Right lobe of liver (tissue), 6 donors: ENCODE results near the gene TPM2. TPM values are rescaled to one million over a fixed set of nuclear protein-coding genes. Genes with fewer than 3 reads are reported as not detected.

Experiments
- ATAC-seq, 4 donors: fragments of 200-7000 bp; cut with Tn5 transposase; one replicate each; pipeline ENCODE4 v1.9.1; 2020; ENCODE audit warnings: mild to moderate bottlenecking in 4 of 4, moderate library complexity in 4 of 4
- DNase-seq, 3 donors: peaks; one replicate each; pipeline ENCODE4 v3.0.0-alpha.2; 2020
- H3K27ac ChIP-seq, 3 donors: fragments of 200-600 bp; one replicate each; pipeline ENCODE4 v1.8.0; 2022
- H3K27me3 ChIP-seq, 2 donors: fragments of 200-600 bp; one replicate each; pipeline ENCODE4 v1.8.0; 2022
- H3K36me3 ChIP-seq, 4 donors: fragments of 200-600 bp; sonication (generic) in 1 of 4; one replicate each; pipeline versions ENCODE4 v1.5.1 to v1.8.0; 2017 to 2022; ENCODE audit warnings: control low read depth in 1 of 4
- H3K4me1 ChIP-seq, 4 donors: fragments of 200-600 bp; sonication (generic) in 1 of 4; one replicate each; pipeline versions ENCODE4 v1.5.1 to v1.8.0; 2017 to 2022; ENCODE audit warnings: control low read depth in 1 of 4
- H3K4me3 ChIP-seq, 3 donors: fragments of 200-600 bp; one replicate each; pipeline ENCODE4 v1.8.0; 2022
- H3K9me3 ChIP-seq, 4 donors: fragments of 200-600 bp; sonication (generic) in 1 of 4; one replicate each; pipeline versions ENCODE4 v1.5.1 to v1.8.0; 2017 to 2022; ENCODE audit warnings: control low read depth in 1 of 4
- CTCF ChIP-seq, 4 donors: fragments of 200-600 bp in 3 of 4; fragments of 450-650 bp in 1 of 4; IDR thresholded peaks; one replicate each; pipeline versions ENCODE4 v1.5.1 to v1.8.0; 2016 to 2022; ENCODE audit warnings: antibody characterized with exemption in 4 of 4, mild to moderate bottlenecking in 2 of 4
- POLR2A ChIP-seq: fragments of 450-650 bp; IDR thresholded peaks from one replicate; pipeline ENCODE4 v1.6.1; 2017; ENCODE audit warnings: antibody characterized with exemption, mild to moderate bottlenecking
- WGBS: methylation state at CpG from one replicate; pipeline ENCODE4 v1.1.6; 2018; ENCODE audit warnings: low coverage, low lambda C conversion rate; ENCODE audit not compliant: insufficient coverage; ENCODE audit errors: missing lambda C conversion rate; 5-methylcytosine and 5-hydroxymethylcytosine counted together
- intact Hi-C, 2 donors: fragments of 100-400 bp; cut with DNase I; formaldehyde crosslinking; loops; one replicate each; pipeline versions ENCODE4 v1.11.2 to v1.14.1; 2022
- total RNA-seq, 6 experiments: library from RNA; depleted of rRNA in 2 of 6; stranded (reverse); fragments of >200 nt in 2 of 6; fragmentation: NEBNext Ultra II Directional in 3 of 6; extraction: Animal tissue kit (Norgen Biotek cat#: 25700) in 3 of 6; gene quantifications; one replicate each; pipeline versions ENCODE4 v1.1.0 to v1.2.4, GENCODE V29; 2016 to 2023
- donor health status: DM: no; HTN: yes; CAD: no.
- donor health status: DM: no; HTN: no; CAD: no.
- donor health status: DM: no; HTN: no; CAD: no.
- donor health status: DM: no; HTN: yes; CAD: no.
- donor health status: DM: no; HTN: yes; CAD: no.

Gene TPM2
- total RNA-seq, 6 experiments from 2014 or later = 4.7 to 23.3 (median 12.4) TPM

- WGBS = 82% methylated on average over 4 of the region's 6 CpGs
- Histone ChIP-seq H3K27me3 (no peaks in the 10 kb centered on the region), H3K9me3 (no peaks in the 10 kb centered on the region), H3K4me1 (no peaks in the 10 kb centered on the region), H3K4me3 (no peak overlapping the region), H3K27ac (no peak overlapping the region), H3K36me3 (no peaks in the 10 kb centered on the region)
- intact Hi-C loops = no loop called here
- TF ChIP-seq POLR2A = no peak
- no peak for TF ChIP-seq CTCF (IDR thresholded peaks at IDR 0.05)
- ATAC-seq (no peak), DNase-seq (peak in 1 of 3 donors; percentile 8)
Measured at GRCh38 chr9:35682051-35682450, 7.7 kb downstream of the TPM2 start.

- no peak overlapping the region for H3K4me3 ChIP-seq
- intact Hi-C loops = no loop called here
- ATAC-seq = no peak
- no peak overlapping the region for H3K27ac ChIP-seq
- no CpG with 5 or more reads among the region's 3 CpGs for WGBS
- H3K27me3 ChIP-seq = no peaks in the 10 kb centered on the region
- TF ChIP-seq CTCF (IDR thresholded peaks at IDR 0.05) (no peak), POLR2A (no peak)
- DNase-seq = peak in 1 of 3 donors; percentile 11
- no peaks in the 10 kb centered on the region for H3K4me1 ChIP-seq
- no peaks in the 10 kb centered on the region for H3K36me3 ChIP-seq
- no peaks in the 10 kb centered on the region for H3K9me3 ChIP-seq
Measured at GRCh38 chr9:35681341-35682002, 8.3 kb downstream of the TPM2 start.

- DNase-seq = peak in 1 of 3 donors; percentile 9
- 64% methylated on average over 11 of the region's 15 CpGs for WGBS
- Histone ChIP-seq H3K36me3 (no peaks in the 10 kb centered on the region), H3K27me3 (peaks cover 0 to 8% of the 10 kb centered on the region in 2 donors), H3K4me3 (no peak overlapping the region), H3K9me3 (no peaks in the 10 kb centered on the region), H3K4me1 (peaks cover 0 to 6% (median 0%) of the 10 kb centered on the region in 4 donors), H3K27ac (no peak overlapping the region)
- no peak for ATAC-seq
- intact Hi-C loops = no loop called here
- no peak for TF ChIP-seq CTCF (IDR thresholded peaks at IDR 0.05)
- TF ChIP-seq POLR2A = no peak
Measured at GRCh38 chr9:35680331-35681105, 9.2 kb downstream of the TPM2 start.

- peaks cover 0 to 9% of the 10 kb centered on the region in 2 donors for H3K27me3 ChIP-seq
- H3K4me1 ChIP-seq = peaks cover 0 to 6% (median 0%) of the 10 kb centered on the region in 4 donors
- DNase-seq (peak in 1 of 3 donors; percentile 7), ATAC-seq (no peak)
- no peak overlapping the region for H3K4me3 ChIP-seq
- H3K9me3 ChIP-seq = no peaks in the 10 kb centered on the region
- no peaks in the 10 kb centered on the region for H3K36me3 ChIP-seq
- no peak overlapping the region for H3K27ac ChIP-seq
- no peak for TF ChIP-seq CTCF (IDR thresholded peaks at IDR 0.05)
- no peak for TF ChIP-seq POLR2A
- intact Hi-C loops = no loop called here
- WGBS = 73% methylated on average over 2 of the region's 8 CpGs
Measured at GRCh38 chr9:35679766-35680330, 9.9 kb downstream of the TPM2 start.
